ENCODE results near the gene MRPL36.

Gene MRPL36

DNA sequence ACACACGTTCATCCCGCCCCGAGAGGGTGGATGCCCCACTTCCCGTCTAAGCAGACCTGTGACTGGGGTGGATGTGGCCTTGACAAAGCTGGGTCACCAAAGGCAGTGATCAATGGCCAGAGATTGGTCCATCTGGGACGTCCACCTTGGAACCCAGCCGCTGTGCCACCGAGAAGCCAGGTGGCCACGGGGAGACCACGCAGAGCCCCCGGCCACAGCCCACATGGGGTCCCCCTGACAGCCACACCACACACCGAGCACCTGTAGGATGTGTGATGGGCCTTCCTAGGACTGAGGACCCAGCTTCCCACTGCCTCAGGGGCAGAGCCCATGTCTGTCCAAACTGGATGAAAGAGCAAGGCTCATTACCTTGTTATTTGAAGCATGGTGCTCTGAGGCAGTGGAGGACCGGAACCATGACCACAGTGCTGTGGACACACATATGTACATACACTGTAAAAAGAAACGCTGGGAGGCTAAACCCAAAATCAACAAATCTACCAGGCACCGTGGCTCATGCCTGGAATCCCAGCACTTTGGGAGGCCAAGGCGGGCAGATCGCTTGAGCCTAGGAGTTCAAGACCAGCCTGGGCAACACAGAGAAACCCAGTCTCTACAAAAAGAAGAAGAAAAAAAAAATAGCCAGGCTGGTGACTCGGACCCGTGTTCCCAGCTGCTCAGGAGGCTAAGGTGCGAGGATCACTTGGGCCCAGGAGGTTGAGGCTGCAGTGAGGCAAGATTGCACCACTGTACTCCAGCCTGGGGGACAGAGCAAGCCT lies 50.1 kb downstream of the MRPL36 start:
- DNase-seq (ENCODE audit: low read depth in 2 of 2) = no peak

- DNase-seq (ENCODE audit: low read depth in 2 of 2) = no peak
These were observed 50.8 kb downstream of the MRPL36 start for GRCh38 chr5:1748845-1749244.

All from stimulated activated CD4-positive, alpha-beta T cell treated with anti-CD3 and anti-CD28 coated beads, Interleukin-1b, Interleukin-23, amount 100 ng/mL, for 4 hours (primary cell).